ENCODE measurements around the gene CNN2.

GRCh38 chr19:1063030-1063908 is 36.9 kb downstream of the CNN2 start:
- TF ChIP-seq CTCF (IDR thresholded peaks at IDR 0.05): no peak
- TF ChIP-seq POLR2A (IDR thresholded peaks at IDR 0.05): no peak
